GM18861 (cell line): ENCODE measurements around the gene FZD10.

ENCODE experiments used
- ATAC-seq: cut with Tn5 transposase; IDR thresholded peaks from one replicate; pipeline ENCODE4 v1.9.1; 2021; ENCODE audit not compliant: unreplicated experiment

Gene FZD10

GRCh38 chr12:130178282-130178681, 16.0 kb downstream of the FZD10 start:
- ATAC-seq, result no peak

- no peak for ATAC-seq
Measured at GRCh38 chr12:130179191-130179590, 16.9 kb downstream of the FZD10 start.

- ATAC-seq, result no peak
Measured at GRCh38 chr12:130179621-130180020, 17.4 kb downstream of the FZD10 start.

GRCh38 chr12:130181211-130181610, 18.9 kb downstream of the FZD10 start:
- no peak for ATAC-seq

GRCh38 chr12:130183585-130184370, 21.5 kb downstream of the FZD10 start:
- ATAC-seq, result no peak

GRCh38 chr12:130184404-130185090, 22.3 kb downstream of the FZD10 start:
- no peak for ATAC-seq

GRCh38 chr12:130185455-130186391, 23.5 kb downstream of the FZD10 start:
- ATAC-seq, result no peak

- no peak for ATAC-seq
Measured at GRCh38 chr12:130186651-130187268, 24.5 kb downstream of the FZD10 start.

- no peak for ATAC-seq
Measured at GRCh38 chr12:130192642-130193345, 30.5 kb downstream of the FZD10 start.

GRCh38 chr12:130194154-130194553, 31.9 kb downstream of the FZD10 start:
- no peak for ATAC-seq

GRCh38 chr12:130195369-130195768, 33.1 kb downstream of the FZD10 start:
- no peak for ATAC-seq

- no peak for ATAC-seq
Measured at GRCh38 chr12:130195776-130196175, 33.5 kb downstream of the FZD10 start.

GRCh38 chr12:130196827-130197226, 34.6 kb downstream of the FZD10 start:
- ATAC-seq, result no peak

- ATAC-seq, result no peak
Measured at GRCh38 chr12:130198026-130198662, 35.9 kb downstream of the FZD10 start.

- no peak for ATAC-seq
Measured at GRCh38 chr12:130198663-130199060, 36.4 kb downstream of the FZD10 start.

- ATAC-seq, result no peak
Measured at GRCh38 chr12:130199581-130200390, 37.5 kb downstream of the FZD10 start.

GRCh38 chr12:130200445-130200844, 38.2 kb downstream of the FZD10 start:
- no peak for ATAC-seq

- no peak for ATAC-seq
Measured at GRCh38 chr12:130201037-130201436, 38.8 kb downstream of the FZD10 start.

GRCh38 chr12:130202201-130202600, 39.9 kb downstream of the FZD10 start:
- ATAC-seq, result no peak
